Daoy (cell line): ENCODE results near the gene ARHGEF18. TPM values are rescaled to one million over a fixed set of nuclear protein-coding genes. Genes with fewer than 3 reads are reported as not detected.
A peak's percentile ranks its signal among the peaks of the same experiment; 100 is the strongest.
"Not testable (repeated sequence)": the region's sequence is repeated elsewhere in the genome, so short reads cannot be mapped to it uniquely, and the experiment has no call there.

Experiments used
- DNase-seq: peaks from one replicate; pipeline ENCODE4 v3.0.0-alpha.2; 2015; ENCODE audit warnings: low read depth
- total RNA-seq: library from RNA; depleted of rRNA; stranded (reverse); fragments of >200 nt; shearing (Covaris generic); gene quantifications from 2 replicates; pipeline ENCODE4 v1.2.3, GENCODE V29; 2014

ARHGEF18 gene
- total RNA-seq, 1 experiment from 2014 or later: 38.8 TPM

GRCh38 chr19:7346997-7347396, 1.7 kb upstream of the ARHGEF18 start:
- not testable (repeated sequence) for DNase-seq

GRCh38 chr19:7349231-7349591, 474 bp downstream of the ARHGEF18 start:
- DNase-seq: no peak

- no peak for DNase-seq
Observed at GRCh38 chr19:7349961-7350711, 1.4 kb downstream of the ARHGEF18 start.

DNA sequence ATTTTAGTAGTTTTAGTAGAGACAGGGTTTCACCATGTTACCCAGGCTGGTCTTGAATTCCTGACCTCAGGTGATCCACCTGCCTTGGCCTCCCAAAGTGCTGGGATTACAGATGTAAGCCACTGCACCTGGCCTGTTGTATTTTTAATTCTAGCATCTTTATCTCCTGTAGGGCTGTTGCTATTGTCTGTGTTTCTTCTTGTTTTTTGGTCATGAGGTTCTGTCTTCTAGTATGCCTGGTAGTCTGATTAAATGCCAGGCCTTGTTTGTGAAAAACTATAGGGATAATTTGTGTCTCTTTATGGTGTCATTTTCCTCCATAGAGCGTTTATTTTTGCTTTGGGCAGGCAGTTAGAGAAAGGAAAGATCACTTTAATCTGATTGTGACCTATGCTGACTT, 3.1 kb downstream of the ARHGEF18 start:
- DNase-seq: no peak

DNA sequence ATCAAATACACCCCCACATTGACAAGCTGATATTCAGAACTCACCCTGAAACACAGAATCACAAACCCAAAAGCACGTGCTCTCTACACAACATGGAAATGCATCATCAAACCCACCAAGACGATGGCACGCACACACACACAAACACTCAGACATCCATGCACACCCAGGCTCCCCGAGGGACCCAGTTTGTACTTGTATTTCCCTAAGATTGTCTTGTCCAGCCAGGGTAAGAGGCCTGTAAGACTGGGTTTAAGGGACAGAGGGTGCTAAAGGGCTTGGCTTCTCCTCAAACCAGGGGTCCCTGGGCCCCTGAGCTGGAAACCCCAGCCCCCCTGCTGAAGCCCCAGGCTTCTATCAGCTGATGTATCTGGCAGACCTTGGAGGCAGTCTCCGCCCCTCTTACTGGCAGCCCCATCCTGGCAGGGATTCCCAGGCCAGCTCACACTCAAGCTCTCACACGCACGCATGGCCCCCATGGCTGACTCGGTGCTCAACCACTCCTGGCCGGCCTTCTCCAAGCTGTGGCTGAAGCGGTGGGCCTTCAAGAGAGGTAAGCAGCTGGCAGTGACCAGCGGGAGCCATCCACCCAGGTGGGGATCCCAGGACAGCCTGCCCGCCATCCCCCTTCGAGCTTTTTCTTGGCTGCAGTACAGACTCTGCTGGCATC, 6.5 kb downstream of the ARHGEF18 start:
- DNase-seq: peak; percentile 63

- DNase-seq: no peak
Observed at GRCh38 chr19:7355871-7356270, 7.1 kb downstream of the ARHGEF18 start.

DNA sequence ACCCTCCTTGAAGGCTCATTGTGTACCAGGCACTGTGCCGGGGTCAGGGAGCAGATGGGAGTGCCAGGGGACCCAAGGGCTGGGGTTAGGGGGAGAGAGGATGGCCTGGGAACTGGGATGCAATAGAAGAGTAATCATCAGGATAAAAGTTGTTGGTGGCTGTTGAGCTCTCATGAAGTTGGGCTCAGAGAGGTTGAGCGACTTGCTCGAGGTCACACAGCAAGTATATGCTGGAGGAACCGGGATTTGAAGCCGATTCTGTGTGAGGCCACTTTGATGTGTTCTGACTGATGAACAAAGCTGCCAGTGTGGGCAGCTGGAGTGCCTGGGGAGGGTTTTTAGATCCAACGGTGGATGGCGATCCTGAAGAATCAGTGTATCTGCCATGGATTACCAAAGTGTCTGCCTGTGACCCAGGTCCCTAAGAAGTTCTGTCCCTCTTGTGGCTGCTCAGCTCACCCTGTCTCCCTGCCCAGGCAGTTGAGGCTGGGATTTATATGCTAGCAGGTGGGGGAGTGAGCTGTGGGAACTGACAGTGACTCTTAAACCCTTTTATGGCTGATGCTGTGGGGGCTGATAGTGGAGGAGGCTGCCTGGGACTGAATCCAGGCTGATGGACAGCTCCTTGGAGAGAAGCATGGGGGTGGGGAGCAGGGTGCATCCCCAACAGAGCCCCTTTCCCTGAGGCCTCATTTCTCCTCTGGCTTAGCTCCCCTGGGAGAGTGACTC, 8.3 kb downstream of the ARHGEF18 start:
- DNase-seq: no peak

GRCh38 chr19:7358102-7358597, 9.4 kb downstream of the ARHGEF18 start:
- DNase-seq: no peak

- DNase-seq: no peak
Observed at GRCh38 chr19:7360393-7360984, 11.8 kb downstream of the ARHGEF18 start.

DNA sequence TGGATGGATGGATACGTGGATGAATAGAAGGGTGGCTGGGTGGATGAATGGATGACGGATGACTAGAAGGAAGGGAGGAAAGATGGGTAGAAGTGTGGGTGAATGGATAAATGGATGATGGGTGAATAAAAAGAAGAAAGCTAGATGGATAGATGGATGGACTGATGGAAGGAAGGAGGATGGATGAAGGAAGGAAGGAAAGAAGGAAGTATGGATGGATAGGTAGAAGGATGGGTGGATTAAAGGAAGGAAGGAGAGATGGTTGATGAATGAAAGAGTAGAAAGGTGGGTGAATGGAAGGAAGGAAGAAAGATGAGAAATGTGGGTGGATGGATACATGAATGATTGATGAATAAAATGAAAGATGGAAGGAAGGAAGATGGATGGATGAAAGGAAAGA, 14.5 kb downstream of the ARHGEF18 start:
- DNase-seq: no peak

DNA sequence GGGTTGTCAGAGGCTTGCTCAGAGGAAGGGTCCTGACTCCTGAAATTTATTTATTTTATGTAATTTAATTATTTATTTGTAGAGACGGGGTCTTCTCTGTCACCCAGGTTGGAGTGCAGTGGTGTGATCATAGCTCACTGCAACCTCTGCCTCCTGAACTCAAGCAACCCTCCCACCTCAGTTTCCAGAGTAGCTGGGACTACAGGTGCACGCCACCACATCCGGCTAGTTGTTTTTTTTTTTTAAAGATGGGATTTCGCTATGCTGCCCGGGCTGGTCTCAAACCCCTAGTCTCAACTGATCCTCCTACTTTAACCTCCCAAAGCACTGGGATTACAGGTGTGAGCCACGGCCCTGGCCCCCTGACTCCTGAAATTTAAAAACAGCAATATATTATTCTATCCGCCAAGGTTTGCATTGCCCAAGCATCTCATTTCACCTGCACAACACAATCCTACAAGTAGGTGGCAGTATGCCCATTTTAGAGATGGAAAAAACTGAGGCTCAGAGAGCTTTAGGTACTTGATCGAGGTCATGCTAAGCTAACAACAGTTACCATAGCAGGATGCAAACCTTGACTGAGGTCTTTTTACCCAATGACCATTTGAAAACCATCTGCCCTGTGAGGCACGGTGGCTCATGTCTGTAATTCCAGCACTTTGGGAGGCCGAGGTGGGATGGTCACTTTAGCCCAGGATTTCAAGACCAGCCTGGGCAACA, 18.1 kb downstream of the ARHGEF18 start:
- DNase-seq: peak; percentile 75

- no peak for DNase-seq
Observed at GRCh38 chr19:7368456-7368855, 19.7 kb downstream of the ARHGEF18 start.

DNA sequence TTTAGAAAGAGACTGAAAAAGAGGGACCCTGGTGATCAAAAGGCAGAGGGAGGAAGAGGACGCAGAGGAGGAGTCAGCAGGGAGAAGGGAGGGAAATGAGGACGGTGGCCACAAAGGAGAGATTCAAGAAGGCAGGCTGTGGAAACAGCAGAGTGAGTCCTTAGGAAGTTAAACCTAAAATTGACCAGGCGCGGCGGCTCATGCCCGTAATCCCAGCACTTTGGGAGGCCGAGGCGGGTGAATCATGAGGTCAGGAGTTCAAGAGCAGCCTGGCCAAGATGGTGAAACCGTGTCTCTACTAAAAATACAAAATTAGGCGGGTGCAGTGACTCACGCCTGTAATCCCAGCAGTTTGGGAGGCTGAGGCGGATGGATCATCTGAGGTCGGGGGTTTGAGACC, 20.1 kb downstream of the ARHGEF18 start:
- DNase-seq: peak; percentile 67

GRCh38 chr19:7370546-7370945, 21.8 kb downstream of the ARHGEF18 start:
- DNase-seq: no peak

DNA sequence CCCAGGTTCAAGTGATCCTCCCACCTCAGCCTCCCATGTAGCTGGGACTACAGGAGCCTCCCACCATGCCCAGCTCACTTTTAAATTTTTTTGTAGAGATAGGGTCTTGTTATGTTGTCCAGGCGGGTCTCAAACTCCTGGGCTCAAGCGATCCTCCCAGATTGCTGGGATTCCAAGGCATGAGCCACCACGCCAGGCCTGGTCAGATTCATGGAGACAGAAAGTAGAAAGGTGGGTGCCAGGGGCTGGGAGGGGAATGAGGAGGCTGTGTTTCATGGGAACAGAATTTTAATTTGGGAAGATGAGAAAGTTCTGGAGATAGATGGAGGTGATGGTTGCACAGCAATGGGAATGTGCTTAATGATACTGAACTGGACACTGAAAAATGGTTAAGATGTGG, 22.3 kb downstream of the ARHGEF18 start:
- no peak for DNase-seq

DNA sequence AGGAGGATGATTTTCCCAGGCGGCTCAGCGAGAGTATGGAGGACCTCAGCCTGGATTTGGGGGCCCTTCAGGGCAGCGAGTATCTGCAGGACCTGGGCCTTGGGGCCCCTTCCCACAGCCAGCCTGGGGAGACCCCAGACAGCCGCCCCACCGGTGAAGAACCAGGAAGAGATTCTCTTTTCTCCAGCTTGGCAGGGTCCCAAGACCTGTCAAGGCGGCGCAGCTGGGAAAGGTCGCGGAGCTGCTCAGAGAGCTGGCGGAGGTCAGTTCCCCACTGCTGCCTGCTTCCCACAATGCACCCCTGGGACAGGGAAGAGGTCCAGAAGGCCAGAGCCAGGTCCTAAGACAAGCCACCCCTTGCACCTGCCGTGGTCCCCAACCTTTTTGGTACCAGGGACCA, 24.1 kb downstream of the ARHGEF18 start:
- no peak for DNase-seq

GRCh38 chr19:7373862-7374261, 25.1 kb downstream of the ARHGEF18 start:
- DNase-seq: peak; percentile 58

GRCh38 chr19:7376151-7376852, 27.6 kb downstream of the ARHGEF18 start:
- DNase-seq: no peak

GRCh38 chr19:7377196-7377595, 28.5 kb downstream of the ARHGEF18 start:
- no peak for DNase-seq

DNA sequence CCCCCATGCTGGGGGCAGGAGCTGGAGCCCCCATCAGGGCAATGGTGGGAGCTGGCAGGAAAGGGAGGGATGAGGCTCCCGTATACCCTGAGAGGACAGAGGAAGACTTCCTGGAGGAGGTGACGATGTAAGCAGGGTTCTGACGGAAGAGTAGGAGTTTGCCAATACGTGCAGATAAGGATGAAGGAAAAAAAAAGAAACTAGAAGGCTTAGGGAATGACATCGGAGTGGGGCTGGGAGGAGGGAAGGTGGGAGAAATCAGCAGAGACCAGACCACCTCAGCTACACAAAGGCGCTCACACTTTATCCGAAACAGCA, 32.3 kb downstream of the ARHGEF18 start:
- DNase-seq: peak; percentile 33

- no peak for DNase-seq
Observed at GRCh38 chr19:7382694-7383093, 34.0 kb downstream of the ARHGEF18 start.
